Thyroid gland (tissue), 4 donors: Measurements from ENCODE around the gene TMEM186. TPM values are rescaled to one million over a fixed set of nuclear protein-coding genes. Genes with fewer than 3 reads are reported as not detected.

Experiments used
- DNase-seq, 2 donors: peaks; one replicate each; pipeline ENCODE4 v3.0.0-alpha.2; 2019
- H3K27ac ChIP-seq, 3 donors: fragments of 200-600 bp; sonication (generic); 1 replicate in 2 of 3; 2 replicates in 1 of 3; pipeline ENCODE4 v1.5.1; 2016 to 2019; ENCODE audit warnings: mild to moderate bottlenecking in 1 of 3, moderate library complexity in 1 of 3
- H3K27me3 ChIP-seq: fragments of 200-600 bp; sonication (generic); one replicate; pipeline ENCODE4 v1.5.1; 2019
- H3K36me3 ChIP-seq, 2 donors: fragments of 200-600 bp; sonication (generic); one replicate each; pipeline ENCODE4 v1.5.1; 2016 to 2019
- H3K4me1 ChIP-seq, 2 donors: fragments of 200-600 bp; sonication (generic); one replicate each; pipeline ENCODE4 v1.5.1; 2017 to 2019
- H3K4me3 ChIP-seq, 3 donors: fragments of 200-600 bp; sonication (generic); replicated peaks in 1 of 3; 1 replicate in 2 of 3; 2 replicates in 1 of 3; pipeline ENCODE4 v1.5.1; 2016; ENCODE audit warnings: mild to moderate bottlenecking in 1 of 3
- H3K9me3 ChIP-seq: fragments of 200-600 bp; sonication (generic); one replicate; pipeline ENCODE4 v1.5.1; 2017
- CTCF ChIP-seq, 6 experiments: fragments of 200-600 bp in 3 of 6; fragments of 450-650 bp in 3 of 6; sonication (generic) in 3 of 6; IDR thresholded peaks; one replicate each; pipeline ENCODE4 v1.5.1; 2016 to 2019; ENCODE audit warnings: antibody characterized with exemption in 6 of 6, mild to moderate bottlenecking in 2 of 6, inconsistent platforms in 1 of 6, moderate library complexity in 1 of 6
- POLR2A ChIP-seq, 2 donors: fragments of 450-650 bp; IDR thresholded peaks; one replicate each; pipeline ENCODE4 v1.6.1; 2017; ENCODE audit warnings: antibody characterized with exemption in 2 of 2, mild to moderate bottlenecking in 2 of 2, moderate library complexity in 1 of 2
- WGBS, 2 donors: methylation state at CpG; one replicate each; pipeline ENCODE4 v1.1.5; 2017; 5-methylcytosine and 5-hydroxymethylcytosine counted together
- intact Hi-C: fragments of 100-400 bp; cut with DNase I; formaldehyde crosslinking; loops from one replicate; pipeline ENCODE4 v1.15.1; 2023
- total RNA-seq, 4 donors: library from RNA; depleted of rRNA; stranded (reverse); fragments of >200 nt; gene quantifications; one replicate each; pipeline ENCODE4 v1.2.3, GENCODE V29; 2016

Gene TMEM186
- total RNA-seq, 4 donors from 2014 or later: 6.6 to 9.2 (median 8.2) TPM

DNA sequence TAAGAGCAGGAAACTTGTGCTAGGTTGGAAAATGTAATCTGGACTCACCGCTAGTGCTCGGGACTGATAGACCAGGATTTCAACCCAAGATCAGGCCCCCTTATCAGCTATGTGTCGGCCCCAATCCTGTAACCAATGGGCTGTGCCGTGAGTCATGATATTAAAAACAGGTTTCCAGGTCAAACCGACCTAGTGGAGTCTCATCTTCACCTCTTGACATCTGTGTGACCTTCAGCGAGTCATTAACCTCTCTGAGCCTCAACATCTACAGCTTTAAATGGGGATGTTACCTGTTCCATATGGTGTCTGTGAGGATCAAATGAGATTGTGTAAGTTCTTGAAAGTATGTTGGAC, 712 bp upstream of the TMEM186 start:
- H3K9me3 ChIP-seq: no peaks in the 10 kb centered on the region

GRCh38 chr16:8796469-8797363, 723 bp downstream of the TMEM186 start:
- no peak for TF ChIP-seq CTCF (IDR thresholded peaks at IDR 0.05)
- TF ChIP-seq POLR2A (IDR thresholded peaks at IDR 0.05): no peak
- 44 to 52% methylated on average over 12 to 14 of the region's 14 CpGs for WGBS, 2 donors
- peak overlapping the region; percentile 14 to 88 (median 72) for H3K4me3 ChIP-seq
- H3K36me3 ChIP-seq: peaks cover under 1 to 3% of the 10 kb centered on the region in 2 donors
- H3K27ac ChIP-seq: peak overlapping the region in 1 of 3 donors; percentile 50
- intact Hi-C loops: loop anchor here (5.0 to 10.0 kb wide), 3 partner anchors 86 to 232 kb away; partner anchors contain the start of gene LITAFD
- no peak for DNase-seq
- H3K27me3 ChIP-seq: no peaks in the 10 kb centered on the region
- H3K9me3 ChIP-seq: no peaks in the 10 kb centered on the region
- peaks cover 19 to 28% of the 10 kb centered on the region in 2 donors for H3K4me1 ChIP-seq

More for the DNA sequence above, 712 bp upstream of the TMEM186 start:
- no peak for DNase-seq
- H3K4me1 ChIP-seq: peaks cover 19 to 28% of the 10 kb centered on the region in 2 donors
- WGBS, 2 donors: 1 to 2% methylated on average over 6 of the region's 6 CpGs
- intact Hi-C loops: loop anchor here (5.0 to 10.0 kb wide), 3 partner anchors 84 to 233 kb away; partner anchors contain the start of gene LITAFD
- TF ChIP-seq CTCF (IDR thresholded peaks at IDR 0.05): no peak
- no peak for TF ChIP-seq POLR2A (IDR thresholded peaks at IDR 0.05)
- H3K27ac ChIP-seq: peak overlapping the region in 2 of 3 donors; percentile 52 to 69
- peak overlapping the region; percentile 72 to 88 (median 80) for H3K4me3 ChIP-seq
- peaks cover 12 to 18% of the 10 kb centered on the region in 2 donors for H3K36me3 ChIP-seq
- no peaks in the 10 kb centered on the region for H3K27me3 ChIP-seq

- WGBS, 2 donors: 95 to 97% methylated on average over 9 to 10 of the region's 10 CpGs
- Histone ChIP-seq H3K27me3 (no peaks in the 10 kb centered on the region), H3K27ac (no peak overlapping the region), H3K36me3 (no peaks in the 10 kb centered on the region), H3K4me3 (no peak overlapping the region), H3K4me1 (peaks cover 19 to 28% of the 10 kb centered on the region in 2 donors), H3K9me3 (no peaks in the 10 kb centered on the region)
- no peak for DNase-seq
- no peak for TF ChIP-seq CTCF (IDR thresholded peaks at IDR 0.05)
- no peak for TF ChIP-seq POLR2A (IDR thresholded peaks at IDR 0.05)
- intact Hi-C loops: loop anchor here (5.0 to 10.0 kb wide), 3 partner anchors 86 to 231 kb away; partner anchors contain the start of gene LITAFD
These were observed 1.6 kb downstream of the TMEM186 start for GRCh38 chr16:8795818-8796217.

- TF ChIP-seq POLR2A (IDR thresholded peaks at IDR 0.05): no peak
- no peak for TF ChIP-seq CTCF (IDR thresholded peaks at IDR 0.05)
- no peak overlapping the region for H3K4me3 ChIP-seq
- WGBS, 2 donors: 86 to 95% methylated on average over 8 of the region's 8 CpGs
- peaks cover 19 to 28% of the 10 kb centered on the region in 2 donors for H3K4me1 ChIP-seq
- DNase-seq: no peak
- no peaks in the 10 kb centered on the region for H3K9me3 ChIP-seq
- H3K36me3 ChIP-seq: no peaks in the 10 kb centered on the region
- intact Hi-C loops: loop anchor here (5.0 to 10.0 kb wide), 3 partner anchors 87 to 230 kb away; partner anchors contain the start of gene LITAFD
- no peak overlapping the region for H3K27ac ChIP-seq
- H3K27me3 ChIP-seq: no peaks in the 10 kb centered on the region
These were observed 2.3 kb downstream of the TMEM186 start for GRCh38 chr16:8795091-8795490.
